Naive thymus-derived CD8-positive, alpha-beta T cell (primary cell): ENCODE results near the gene CEP63. TPM values are rescaled to one million over a fixed set of nuclear protein-coding genes. Genes with fewer than 3 reads are reported as not detected.

Source experiments
- ATAC-seq, 2 donors: fragments of 150-1000 bp; cut with Tn5 transposase in 1 of 2; sonication (Bioruptor Pico), chemical (Tn5 transposase) in 1 of 2; 1 replicate in 1 of 2; 2 replicates in 1 of 2; pipeline ENCODE4 v1.10.0; 2021; ENCODE audit warnings: mild to moderate bottlenecking in 2 of 2, moderate library complexity in 2 of 2
- POLR2A ChIA-PET: fragments of 350-600 bp; sonication (Branson Sonifier 250); formaldehyde crosslinking; loops from one replicate; lab custom pipeline; 2021; ENCODE audit warnings: antibody characterized with exemption; lab: Charles Lee
- DNase-seq, 10 donors: peaks; one replicate each; pipeline versions ENCODE4 v3.0.0 to v3.0.0-alpha.2; 2020 to 2022
- H3K27ac Mint-ChIP-seq, 10 donors: one replicate each; pipeline ENCODE4 v1.8.0; 2020 to 2022; ENCODE audit warnings: mild to moderate bottlenecking in 10 of 10, mixed read lengths in 10 of 10, moderate library complexity in 4 of 10, inconsistent platforms in 1 of 10
- H3K27me3 Mint-ChIP-seq, 5 donors: one replicate each; pipeline ENCODE4 v1.8.0; 2021 to 2022; ENCODE audit warnings: mixed read lengths in 5 of 5
- H3K36me3 Mint-ChIP-seq, 3 donors: one replicate each; pipeline ENCODE4 v1.8.0; 2020 to 2022; ENCODE audit warnings: mixed read lengths in 3 of 3, mild to moderate bottlenecking in 2 of 3, inconsistent platforms in 1 of 3
- H3K4me1 Mint-ChIP-seq, 4 donors: one replicate each; pipeline ENCODE4 v1.8.0; 2021 to 2022; ENCODE audit warnings: mixed read lengths in 4 of 4
- H3K4me3 Mint-ChIP-seq, 10 donors: one replicate each; pipeline ENCODE4 v1.8.0; 2020 to 2022; ENCODE audit warnings: mild to moderate bottlenecking in 10 of 10, mixed read lengths in 10 of 10, moderate library complexity in 6 of 10, inconsistent platforms in 1 of 10
- H3K9me3 Mint-ChIP-seq, 9 donors: one replicate each; pipeline ENCODE4 v1.8.0; 2020 to 2022; ENCODE audit warnings: mixed read lengths in 9 of 9, mild to moderate bottlenecking in 3 of 9, inconsistent platforms in 1 of 9, moderate library complexity in 1 of 9
- polyA plus RNA-seq, 3 donors: library from polyadenylated mRNA; unstranded; fragments of 300-500 nt; fragmentation: Illumina TruSeq; gene quantifications; one replicate each; pipeline ENCODE4 v1.2.3, GENCODE V29; 2021
- total RNA-seq, 8 experiments: library from RNA in 2 of 8; stranded (reverse) in 2 of 8; gene quantifications; one replicate each; pipeline ENCODE4 v1.2.3 and lab custom pipeline; 2021 to 2026

CEP63 gene
- total and polyA plus RNA-seq, 5 experiments from 2014 or later, result 16.2 to 40.1 (median 32.2) TPM

DNA sequence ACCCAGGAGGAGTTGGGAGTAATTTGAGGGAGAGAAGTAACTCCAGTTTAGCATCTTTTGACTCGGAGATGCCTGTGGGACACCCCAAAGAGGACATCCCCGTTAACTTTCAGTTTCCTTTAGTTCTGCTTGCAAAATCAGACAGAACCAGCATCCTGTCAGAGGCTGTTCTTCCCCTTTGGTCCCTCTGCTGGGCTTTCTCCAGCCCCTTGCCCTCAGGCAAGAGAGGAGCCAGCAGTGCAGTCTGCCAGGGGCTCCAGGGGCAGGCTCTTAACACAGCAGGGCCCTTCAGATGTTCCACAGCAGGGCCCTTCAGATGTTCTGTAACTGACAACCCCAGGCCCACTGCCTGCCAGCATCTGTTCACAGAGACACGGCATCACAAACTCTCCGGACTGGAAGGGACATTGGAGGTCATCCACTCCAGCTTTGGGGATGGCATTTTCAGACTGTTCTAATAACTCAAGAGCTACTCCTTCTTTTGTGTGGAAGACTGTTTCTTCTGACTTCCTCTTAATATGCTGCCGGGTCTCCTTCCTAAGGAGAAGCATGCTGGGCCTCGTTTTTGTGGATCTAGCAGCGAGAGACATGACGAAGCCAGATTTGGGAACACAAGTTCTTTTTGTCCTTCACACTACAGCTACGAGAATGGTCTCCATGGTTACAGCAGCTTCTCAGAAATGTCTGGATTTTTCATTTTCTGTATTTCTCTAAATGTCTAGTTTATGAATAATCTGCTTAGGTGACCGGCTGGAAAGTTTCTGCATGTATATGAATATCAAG is 113.1 kb downstream of the CEP63 start:
- POLR2A ChIA-PET, result no interaction called here
- ATAC-seq (no peak), DNase-seq (no peak)
- H3K9me3 Mint-ChIP-seq, result no peaks in the 10 kb centered on the region
- no peaks in the 10 kb centered on the region for H3K36me3 Mint-ChIP-seq
- no peak overlapping the region for H3K27ac Mint-ChIP-seq
- peaks cover 0 to 11% (median 5%) of the 10 kb centered on the region in 5 donors for H3K27me3 Mint-ChIP-seq
- H3K4me3 Mint-ChIP-seq, result no peak overlapping the region
- H3K4me1 Mint-ChIP-seq, result peaks cover 3 to 10% (median 8%) of the 10 kb centered on the region in 4 donors

DNA sequence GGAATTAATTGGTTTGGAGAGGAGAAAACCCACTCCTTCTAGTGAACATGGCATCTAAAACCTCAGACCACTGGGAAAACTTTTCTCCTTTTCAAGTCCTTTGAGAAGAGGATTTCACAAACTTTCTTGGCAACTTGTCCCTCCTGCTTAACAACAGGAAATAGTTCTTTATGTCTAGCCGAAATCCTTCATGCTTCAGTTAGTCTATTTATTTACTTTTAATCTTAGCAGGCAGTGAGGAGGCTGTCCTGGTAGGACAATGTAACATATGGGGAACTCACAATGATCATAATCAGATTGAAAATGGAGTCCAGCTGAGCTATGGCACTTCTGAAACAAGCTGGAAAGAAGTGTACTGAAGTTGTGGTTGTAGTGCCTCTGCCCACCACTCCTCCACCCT is 114.3 kb downstream of the CEP63 start:
- ATAC-seq, result no peak
- POLR2A ChIA-PET, result no interaction called here
- Mint-ChIP-seq H3K27me3 (peaks cover 0 to 14% (median 5%) of the 10 kb centered on the region in 5 donors), H3K36me3 (no peaks in the 10 kb centered on the region), H3K4me3 (peak overlapping the region in 6 of 10 donors; percentile 15 to 65 (median 58)), H3K27ac (no peak overlapping the region), H3K4me1 (peaks cover 3 to 10% (median 8%) of the 10 kb centered on the region in 4 donors), H3K9me3 (no peaks in the 10 kb centered on the region)
- DNase-seq, result no peak

DNA sequence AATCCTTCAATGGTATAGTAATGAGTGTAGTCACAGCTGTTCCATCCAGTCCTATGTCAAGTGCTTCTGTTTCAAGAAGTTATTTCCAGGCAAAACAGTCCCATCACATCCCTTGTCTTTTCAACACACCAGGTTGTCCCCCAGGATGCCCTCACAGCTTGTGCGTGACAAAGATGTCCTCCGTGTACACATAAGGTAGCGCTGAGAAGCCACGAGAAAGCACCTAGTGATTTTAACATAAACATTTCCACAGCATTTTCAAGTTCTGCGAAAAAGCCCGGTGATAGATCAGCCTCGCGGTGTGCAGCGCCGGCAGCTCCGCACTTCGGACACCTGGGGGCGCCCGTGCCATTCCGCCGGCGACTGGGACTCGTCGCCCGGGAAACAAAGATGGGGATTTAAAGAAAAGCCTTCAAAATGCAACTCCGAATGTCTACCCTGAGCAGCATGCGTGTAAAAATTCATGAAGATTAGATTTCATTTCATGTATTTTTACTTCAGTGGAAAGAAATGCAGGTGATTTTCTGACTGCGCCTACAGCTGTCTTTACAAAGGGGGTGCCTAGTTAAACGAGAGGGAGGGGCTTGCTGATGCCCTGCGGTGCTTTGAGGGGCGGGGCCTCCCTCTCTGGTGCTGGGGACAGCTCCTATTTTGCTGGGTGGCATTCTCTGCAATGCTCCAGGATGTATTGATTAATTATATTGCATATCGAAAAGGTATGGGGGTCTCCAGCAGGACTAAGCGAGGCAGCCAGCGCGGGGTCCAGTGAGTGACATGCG is 115.0 kb downstream of the CEP63 start:
- Mint-ChIP-seq H3K9me3 (no peaks in the 10 kb centered on the region), H3K4me3 (peak overlapping the region; percentile 15 to 76 (median 55)), H3K4me1 (peaks cover 3 to 12% (median 9%) of the 10 kb centered on the region in 4 donors), H3K36me3 (no peaks in the 10 kb centered on the region), H3K27ac (peak overlapping the region in 1 of 10 donors; percentile 62), H3K27me3 (peaks cover 0 to 21% (median 8%) of the 10 kb centered on the region in 5 donors)
- DNase-seq (peak in 9 of 10 donors; percentile 29 to 63 (median 45)), ATAC-seq (peak; percentile 79 to 87)
- POLR2A ChIA-PET, result no interaction called here

DNA sequence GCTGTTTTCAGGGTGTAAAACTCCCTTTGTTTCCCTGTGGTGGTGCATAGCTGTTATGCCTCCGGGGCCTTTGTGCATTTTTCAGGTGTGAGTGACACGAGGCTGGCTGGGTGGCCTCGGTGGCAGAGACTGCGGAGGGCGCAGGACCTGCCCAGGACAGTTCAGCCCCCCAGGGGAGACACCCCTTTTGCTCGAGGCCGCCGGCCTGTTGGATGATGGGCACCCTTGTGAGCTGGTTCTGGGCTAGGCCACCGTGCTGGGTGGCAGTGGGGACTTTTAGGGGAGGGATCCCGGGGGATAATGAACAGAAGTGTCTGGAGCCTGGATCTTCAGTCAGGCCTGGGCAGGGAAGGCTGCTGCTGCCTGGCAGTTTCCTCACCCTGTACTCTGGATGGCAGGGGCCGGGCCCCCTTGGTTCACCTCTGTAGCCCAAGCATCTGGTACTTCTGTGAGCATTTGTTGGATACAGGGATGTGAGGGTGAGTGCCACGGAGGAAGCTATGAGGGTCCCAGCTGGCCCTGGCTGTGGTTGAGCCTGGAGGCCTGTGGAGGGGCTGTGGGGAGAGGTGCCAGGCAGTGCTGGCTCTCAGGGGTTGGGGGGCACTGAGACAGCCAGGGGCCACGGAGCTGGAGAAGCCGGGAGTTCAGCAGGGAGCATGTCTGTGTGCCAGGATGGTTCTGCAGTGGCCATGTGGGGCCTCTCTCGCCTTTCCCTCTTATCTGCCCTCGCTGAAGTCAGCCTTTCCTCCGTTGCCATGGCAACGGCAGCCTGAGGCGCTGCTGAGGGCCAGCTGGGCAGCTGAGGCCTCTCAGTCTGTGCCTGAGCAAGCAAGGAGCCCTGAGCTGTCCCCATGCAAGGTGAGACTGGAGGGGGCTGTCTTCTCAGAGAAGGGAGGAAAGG is 115.9 kb downstream of the CEP63 start:
- H3K9me3 Mint-ChIP-seq, result no peaks in the 10 kb centered on the region
- no peak overlapping the region for H3K27ac Mint-ChIP-seq
- no peak for DNase-seq
- H3K27me3 Mint-ChIP-seq, result peaks cover 0 to 18% (median 9%) of the 10 kb centered on the region in 5 donors
- POLR2A ChIA-PET, result no interaction called here
- H3K4me3 Mint-ChIP-seq, result no peak overlapping the region
- H3K4me1 Mint-ChIP-seq, result peaks cover 4 to 15% (median 9%) of the 10 kb centered on the region in 4 donors
- no peak for ATAC-seq
- no peaks in the 10 kb centered on the region for H3K36me3 Mint-ChIP-seq

DNA sequence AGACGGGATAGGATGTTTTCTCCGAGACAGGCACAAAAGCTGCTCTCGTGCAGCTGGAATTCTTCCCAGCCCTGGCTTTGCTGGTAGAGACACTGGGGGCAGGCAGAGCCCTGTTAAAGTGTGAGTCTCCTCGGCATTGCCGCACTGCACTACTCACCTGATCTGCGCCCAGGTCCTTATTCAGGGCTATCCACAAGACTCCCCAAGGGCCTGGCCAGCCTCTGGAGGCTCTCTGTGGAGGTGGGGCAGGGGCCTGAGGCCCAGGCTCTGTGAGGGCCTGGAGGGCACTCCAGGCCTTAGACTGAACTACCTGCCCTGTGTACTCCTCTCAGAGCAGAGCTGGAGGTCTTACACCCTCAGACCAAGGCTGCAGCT is 116.6 kb downstream of the CEP63 start:
- peaks cover 0 to 17% (median 9%) of the 10 kb centered on the region in 5 donors for H3K27me3 Mint-ChIP-seq
- peaks cover 5 to 15% (median 9%) of the 10 kb centered on the region in 4 donors for H3K4me1 Mint-ChIP-seq
- H3K36me3 Mint-ChIP-seq, result no peaks in the 10 kb centered on the region
- no peak overlapping the region for H3K27ac Mint-ChIP-seq
- DNase-seq, result no peak
- no peak overlapping the region for H3K4me3 Mint-ChIP-seq
- no peak for ATAC-seq
- no peaks in the 10 kb centered on the region for H3K9me3 Mint-ChIP-seq
- POLR2A ChIA-PET, result no interaction called here

DNA sequence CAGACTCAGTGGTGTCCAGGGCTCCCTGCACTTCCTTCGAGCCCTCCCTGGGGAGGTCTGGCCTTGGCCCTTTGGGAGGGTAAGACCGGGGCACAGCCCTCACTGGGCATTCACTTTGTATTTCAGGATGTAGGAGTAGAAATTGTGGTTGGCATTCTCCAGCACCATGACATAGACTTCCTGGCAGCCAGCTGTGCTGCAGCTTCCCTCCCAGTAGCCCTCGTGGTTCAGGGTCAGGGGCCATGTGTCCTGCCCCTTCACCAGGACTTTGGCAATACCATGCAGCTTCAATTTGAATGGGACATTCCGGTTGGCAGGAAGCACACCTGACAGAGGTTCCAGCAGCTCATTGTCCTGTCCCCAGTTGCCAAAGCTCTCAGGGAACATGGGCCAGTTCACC is 117.6 kb downstream of the CEP63 start:
- no peak overlapping the region for H3K4me3 Mint-ChIP-seq
- H3K4me1 Mint-ChIP-seq, result peaks cover 5 to 15% (median 9%) of the 10 kb centered on the region in 4 donors

DNA sequence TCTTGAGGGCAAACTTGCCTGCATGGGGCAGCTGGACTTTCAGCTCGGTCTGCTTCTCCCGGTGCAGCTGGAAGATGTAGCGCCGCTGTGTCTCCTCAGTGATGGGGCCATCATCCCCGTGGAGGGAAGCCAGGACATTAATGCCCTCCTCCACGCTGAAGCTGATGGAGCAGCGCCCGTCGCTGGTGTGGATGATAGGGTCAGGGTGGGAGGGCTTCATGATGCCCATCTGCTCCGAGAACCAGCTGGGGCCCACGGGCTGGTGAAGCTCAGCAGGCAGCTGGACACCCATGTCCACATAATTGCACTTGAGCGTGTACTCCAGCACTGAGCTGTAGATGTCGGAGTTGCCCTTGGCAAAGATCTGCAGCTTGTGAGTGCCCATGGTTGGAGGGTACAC is 118.1 kb downstream of the CEP63 start:
- POLR2A ChIA-PET, result no interaction called here
- Mint-ChIP-seq H3K4me3 (no peak overlapping the region), H3K9me3 (no peaks in the 10 kb centered on the region), H3K27me3 (peaks cover 5 to 19% (median 9%) of the 10 kb centered on the region in 5 donors), H3K36me3 (no peaks in the 10 kb centered on the region), H3K27ac (no peak overlapping the region), H3K4me1 (peaks cover 5 to 15% (median 9%) of the 10 kb centered on the region in 4 donors)
- ATAC-seq (no peak), DNase-seq (no peak)

More for the DNA sequence above, 117.6 kb downstream of the CEP63 start:
- no peaks in the 10 kb centered on the region for H3K9me3 Mint-ChIP-seq
- H3K27me3 Mint-ChIP-seq, result peaks cover 2 to 16% (median 9%) of the 10 kb centered on the region in 5 donors
- H3K36me3 Mint-ChIP-seq, result no peaks in the 10 kb centered on the region
- no peak for DNase-seq
- ATAC-seq, result no peak
- POLR2A ChIA-PET, result no interaction called here
- H3K27ac Mint-ChIP-seq, result no peak overlapping the region

DNA sequence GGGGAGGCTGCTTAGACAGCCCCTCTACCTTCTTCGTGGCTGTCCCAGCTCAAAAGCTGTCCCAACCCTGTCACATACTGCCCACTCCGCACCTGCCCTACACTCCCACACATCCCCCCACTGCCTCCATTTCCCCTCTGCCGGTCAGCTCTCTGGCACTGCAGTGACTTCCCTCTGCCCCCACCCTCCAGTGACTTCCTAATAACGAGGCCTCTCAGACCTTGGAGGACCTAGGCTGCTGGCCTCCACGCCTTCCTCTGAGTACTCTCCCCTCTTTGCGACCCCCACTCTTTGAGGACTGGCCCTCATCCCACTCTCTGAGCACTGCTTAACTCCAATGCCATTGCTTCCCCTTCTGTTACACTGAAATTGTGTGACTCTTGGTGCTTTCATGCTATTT is 119.7 kb downstream of the CEP63 start:
- ATAC-seq, result no peak

DNA sequence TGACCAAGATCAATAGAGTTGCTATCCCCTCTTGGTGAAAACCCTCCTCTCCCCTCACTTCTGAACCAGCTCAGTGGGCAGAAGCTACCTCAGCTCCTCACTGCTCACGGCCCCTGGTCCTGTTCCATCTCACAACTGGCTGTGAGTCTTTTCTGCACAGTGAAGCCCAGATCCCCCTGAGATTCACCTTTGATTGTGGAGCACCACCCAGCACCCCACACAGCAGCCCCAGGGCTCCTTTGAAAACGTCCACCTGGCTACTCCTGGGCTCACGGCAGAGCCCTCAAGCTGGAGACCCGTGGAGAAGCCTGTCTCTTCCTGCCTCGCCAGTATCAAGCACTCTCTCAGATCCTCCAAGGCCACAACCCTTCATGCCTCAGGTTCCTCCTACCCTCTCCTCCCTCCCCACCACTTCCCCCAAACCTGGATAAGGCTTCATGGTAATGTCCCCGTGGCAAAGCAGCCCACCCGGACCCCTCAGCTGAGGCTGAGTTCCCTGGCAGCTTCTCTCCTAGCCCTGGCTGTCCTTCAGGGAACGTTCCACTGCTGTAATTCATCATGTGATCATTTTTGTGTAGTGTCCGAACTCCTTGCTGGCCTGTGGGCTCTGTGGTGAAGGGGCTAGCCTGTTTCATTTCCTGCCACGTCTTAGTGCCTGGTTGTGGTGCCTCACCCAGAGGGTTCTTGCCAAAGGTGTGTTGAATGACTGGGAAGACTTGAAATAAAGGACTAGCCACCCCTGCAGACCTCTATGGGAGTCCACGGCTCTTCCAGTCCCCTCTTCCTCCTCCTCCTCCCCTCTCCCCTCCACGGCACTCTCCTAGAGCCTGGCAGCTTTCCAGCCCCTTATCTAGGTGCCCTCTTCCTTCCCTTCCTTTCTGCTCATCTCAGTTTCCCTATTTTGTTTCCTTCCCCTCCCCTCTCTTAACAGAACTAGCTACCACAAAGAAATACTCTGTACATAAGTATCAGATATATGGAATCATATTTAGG is 120.5 kb downstream of the CEP63 start:
- DNase-seq (no peak), ATAC-seq (no peak)
- Mint-ChIP-seq H3K27ac (no peak overlapping the region), H3K4me3 (no peak overlapping the region), H3K4me1 (peaks cover 0 to 5% (median under 1%) of the 10 kb centered on the region in 4 donors), H3K9me3 (no peaks in the 10 kb centered on the region), H3K36me3 (no peaks in the 10 kb centered on the region), H3K27me3 (peaks cover 4 to 23% (median 5%) of the 10 kb centered on the region in 5 donors)
- POLR2A ChIA-PET, result no interaction called here

More for the DNA sequence above, 119.7 kb downstream of the CEP63 start:
- Mint-ChIP-seq H3K27ac (no peak overlapping the region), H3K4me3 (no peak overlapping the region), H3K9me3 (no peaks in the 10 kb centered on the region), H3K36me3 (no peaks in the 10 kb centered on the region), H3K27me3 (peaks cover 5 to 23% (median 8%) of the 10 kb centered on the region in 5 donors), H3K4me1 (peaks cover 5 to 11% (median 6%) of the 10 kb centered on the region in 4 donors)
- no peak for DNase-seq
- POLR2A ChIA-PET, result no interaction called here

DNA sequence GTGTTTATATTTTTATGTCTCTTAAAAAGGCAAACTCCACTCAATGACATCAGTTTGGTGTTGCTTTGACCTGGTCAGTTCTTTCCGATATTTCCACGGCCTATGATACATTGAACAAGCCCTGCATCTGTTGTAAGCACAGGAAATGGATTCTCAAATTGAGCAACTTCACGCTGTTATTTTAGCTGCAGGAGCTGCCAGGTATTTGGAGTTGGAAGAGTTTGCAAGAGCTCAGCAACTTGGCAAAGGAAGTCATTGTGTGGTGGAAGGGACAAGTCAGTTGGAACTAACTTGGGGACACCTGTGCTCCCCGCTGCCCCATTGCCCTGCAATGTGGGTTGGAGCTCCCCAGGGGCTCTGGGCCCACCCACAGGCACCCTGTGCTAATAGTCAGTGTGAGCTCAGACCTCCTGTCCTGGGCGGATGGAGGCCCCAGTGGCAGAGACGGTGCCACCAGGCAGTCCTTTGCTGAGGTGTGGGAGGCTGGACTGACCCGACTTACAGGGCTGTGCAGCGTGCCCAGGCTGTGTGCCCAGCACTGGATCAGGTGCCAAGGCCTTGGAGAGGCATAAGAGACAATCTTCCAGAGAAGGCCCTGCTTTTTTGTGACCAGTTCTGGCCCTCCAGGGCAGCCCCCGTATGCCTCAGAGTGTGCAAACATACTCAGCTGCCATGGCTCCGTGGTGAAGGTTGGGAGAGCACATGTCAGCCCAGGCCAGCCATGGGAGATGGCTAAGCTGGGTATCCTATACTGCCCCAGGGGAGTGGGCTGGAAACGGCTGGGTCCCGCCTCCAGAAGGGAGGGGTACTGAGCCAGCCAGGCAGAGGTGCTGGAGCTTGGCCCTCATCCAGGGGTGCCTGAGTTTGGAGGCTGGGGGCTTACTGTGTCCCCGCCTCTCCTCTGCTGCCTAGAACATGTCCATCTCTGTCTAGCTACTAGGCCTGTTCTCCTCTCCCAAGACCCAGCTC is 121.5 kb downstream of the CEP63 start:
- DNase-seq (no peak), ATAC-seq (no peak)
- no peaks in the 10 kb centered on the region for H3K9me3 Mint-ChIP-seq
- H3K27me3 Mint-ChIP-seq, result peaks cover 4 to 23% (median 8%) of the 10 kb centered on the region in 5 donors
- no peaks in the 10 kb centered on the region for H3K36me3 Mint-ChIP-seq
- H3K4me3 Mint-ChIP-seq, result no peak overlapping the region
- peaks cover 0 to 5% (median under 1%) of the 10 kb centered on the region in 4 donors for H3K4me1 Mint-ChIP-seq
- H3K27ac Mint-ChIP-seq, result no peak overlapping the region
- POLR2A ChIA-PET, result no interaction called here
